Stimulated activated CD4-positive, alpha-beta T cell treated with anti-CD3 and anti-CD28 coated beads, Interleukin-1b, Interleukin-23, amount 100 ng/mL, for 1 hour (primary cell): ENCODE results near the gene COL4A1.

Experiments used
- DNase-seq, 2 donors: peaks; one replicate each; pipeline ENCODE4 v3.0.0-alpha.2; 2020; ENCODE audit warnings: low read depth in 2 of 2

COL4A1 gene

DNA sequence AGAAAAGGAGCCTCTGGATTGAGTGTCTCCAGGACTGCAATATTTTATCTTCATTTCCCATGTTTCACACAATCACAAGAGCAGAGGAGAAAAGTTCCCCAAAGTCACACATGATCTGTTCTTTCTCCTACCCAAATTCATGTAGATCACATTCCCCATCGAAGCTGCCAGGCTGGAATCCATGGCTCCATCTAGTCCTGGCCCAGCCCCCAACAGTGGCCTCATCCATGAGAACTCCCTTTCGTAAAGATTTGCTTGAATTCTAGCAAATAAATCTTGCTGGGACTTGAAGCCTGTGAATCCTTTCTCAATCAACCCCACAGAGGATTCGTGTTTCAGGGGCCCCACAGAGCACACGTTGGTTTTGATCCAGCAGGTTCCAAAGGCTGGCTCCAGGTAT is 109.5 kb downstream of the COL4A1 start:
- DNase-seq = no peak

- DNase-seq = no peak
These were observed 109.9 kb downstream of the COL4A1 start for GRCh38 chr13:110197026-110197425.

DNA sequence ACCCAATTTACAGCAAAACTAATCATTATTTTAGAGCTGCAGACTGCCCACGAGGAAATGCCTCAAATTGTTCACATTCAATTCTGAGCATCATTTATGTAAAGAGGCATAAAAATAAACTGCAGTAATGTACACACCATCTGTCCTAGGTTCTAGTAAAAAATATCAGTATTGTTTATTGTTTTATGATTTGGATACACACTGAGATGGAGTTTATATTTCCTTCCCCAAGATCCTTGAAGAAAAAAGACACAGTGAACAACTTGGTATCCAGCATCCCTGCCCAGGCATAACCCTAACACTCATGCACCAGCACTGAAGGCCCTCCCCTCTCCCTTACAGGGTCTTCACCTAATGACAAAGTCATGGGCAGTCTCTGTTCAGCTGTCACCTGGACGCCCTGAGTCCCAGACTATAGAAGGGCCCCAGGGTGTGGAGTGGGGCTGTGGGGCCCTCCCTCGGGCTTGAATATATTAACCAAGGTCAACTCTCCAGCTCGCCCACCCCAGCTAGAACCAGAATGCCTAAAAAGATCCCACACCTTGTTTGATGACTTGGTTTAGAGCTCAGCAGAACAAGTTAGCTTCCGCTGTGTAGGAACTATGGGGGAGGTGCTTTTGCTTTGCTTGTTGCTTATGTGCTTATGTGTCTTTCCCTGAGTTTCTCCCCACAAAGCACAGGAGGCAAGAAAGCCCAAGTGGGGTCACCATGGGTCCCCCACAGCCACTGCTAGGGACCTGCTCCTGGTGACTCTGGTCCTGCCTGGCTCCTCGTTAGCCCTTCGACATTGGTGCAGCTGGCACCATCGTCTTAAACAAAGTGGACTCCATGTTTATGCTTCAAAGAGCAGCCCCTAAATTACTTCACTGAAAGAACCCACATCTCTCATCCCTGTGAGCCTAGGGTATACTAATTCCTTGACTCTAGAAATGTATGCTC is 111.1 kb downstream of the COL4A1 start:
- DNase-seq = no peak

DNA sequence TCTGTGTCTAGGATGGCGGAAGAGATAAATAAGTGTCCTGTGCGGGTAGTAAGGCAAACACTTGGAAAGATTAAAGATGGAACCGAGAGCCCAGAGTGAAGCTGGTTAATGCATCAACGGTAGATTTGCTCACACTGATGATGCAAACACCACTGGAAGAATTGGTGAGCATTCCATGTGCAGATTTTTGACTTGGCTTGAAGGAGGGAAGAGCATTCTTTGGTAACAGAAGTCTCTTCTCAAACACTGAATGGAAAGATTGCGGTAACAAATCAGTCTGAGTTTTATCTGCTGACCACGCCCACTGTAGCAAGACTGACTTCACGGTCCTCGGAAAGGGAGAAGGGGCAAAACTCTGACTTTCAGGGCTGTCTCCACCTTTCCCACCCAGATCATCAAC is 112.5 kb downstream of the COL4A1 start:
- no peak for DNase-seq

DNA sequence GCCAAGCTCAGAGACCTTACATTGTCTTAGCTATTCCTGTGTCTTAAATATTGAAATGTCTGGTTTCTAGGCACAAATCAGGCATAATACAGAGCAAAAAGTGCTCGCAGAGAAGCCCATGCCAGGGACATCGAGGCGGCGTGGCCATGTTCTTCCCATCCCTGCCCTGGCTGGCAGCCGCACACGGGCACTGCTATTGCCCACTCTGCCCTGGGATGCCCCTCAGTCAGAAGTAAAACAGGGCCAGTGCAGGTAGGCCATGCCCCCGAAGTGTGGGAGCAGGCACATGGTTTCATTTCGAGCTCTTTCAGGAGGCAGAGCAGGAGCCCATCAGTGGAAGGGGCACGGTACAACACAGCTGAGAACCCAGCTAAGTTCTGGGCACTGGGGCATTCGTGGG is 113.5 kb downstream of the COL4A1 start:
- no peak for DNase-seq

DNA sequence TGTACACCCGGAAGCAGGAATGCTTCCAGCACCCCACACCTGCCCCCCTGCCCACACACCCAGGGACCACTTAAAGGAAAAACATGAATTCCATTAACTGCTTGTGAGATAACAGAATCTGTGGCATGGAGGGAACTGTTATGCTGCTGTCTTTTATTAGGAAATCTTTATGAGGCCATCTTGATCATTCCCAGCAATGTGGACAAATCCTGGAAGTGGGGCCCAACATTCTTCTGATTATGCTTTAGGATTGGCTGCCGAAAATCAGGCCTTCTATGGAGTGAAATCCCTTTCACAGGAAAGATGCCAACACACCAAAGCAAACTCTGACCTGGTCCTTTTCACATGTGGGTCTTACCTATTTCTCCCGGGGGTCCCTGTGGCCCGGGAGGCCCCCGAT is 114.5 kb downstream of the COL4A1 start:
- DNase-seq = no peak

DNA sequence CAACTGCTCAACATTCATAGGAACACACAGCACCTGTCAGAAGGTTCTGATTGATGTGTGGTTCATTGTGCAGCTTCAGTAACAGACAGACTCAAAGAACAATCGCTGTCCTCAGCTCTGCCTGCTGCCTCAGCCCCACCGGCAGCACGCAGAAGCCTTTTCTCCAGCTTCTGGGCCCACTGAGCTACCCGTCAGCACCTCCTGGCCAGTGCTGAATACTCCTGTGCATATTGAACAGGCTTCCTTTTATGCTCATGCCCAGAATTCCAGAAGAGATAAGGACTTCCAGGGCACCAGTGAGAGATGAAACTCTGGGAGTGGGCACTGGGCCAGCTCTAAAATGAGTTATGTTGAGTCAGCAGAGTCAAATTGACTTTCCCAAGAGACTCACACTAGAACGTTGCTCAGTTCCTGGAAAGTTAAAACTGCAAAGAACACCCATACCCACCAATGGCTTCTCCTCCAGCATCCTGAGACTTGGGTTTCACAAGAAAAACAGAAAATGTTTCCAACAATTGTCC is 119.3 kb downstream of the COL4A1 start:
- DNase-seq = no peak

GRCh38 chr13:110186231-110186855 is 120.6 kb downstream of the COL4A1 start:
- DNase-seq = no peak

GRCh38 chr13:110185696-110186095 is 121.3 kb downstream of the COL4A1 start:
- no peak for DNase-seq

- DNase-seq = no peak
These were observed 123.0 kb downstream of the COL4A1 start for GRCh38 chr13:110183910-110184309.

- DNase-seq = no peak
These were observed 124.5 kb downstream of the COL4A1 start for GRCh38 chr13:110182461-110182860.

DNA sequence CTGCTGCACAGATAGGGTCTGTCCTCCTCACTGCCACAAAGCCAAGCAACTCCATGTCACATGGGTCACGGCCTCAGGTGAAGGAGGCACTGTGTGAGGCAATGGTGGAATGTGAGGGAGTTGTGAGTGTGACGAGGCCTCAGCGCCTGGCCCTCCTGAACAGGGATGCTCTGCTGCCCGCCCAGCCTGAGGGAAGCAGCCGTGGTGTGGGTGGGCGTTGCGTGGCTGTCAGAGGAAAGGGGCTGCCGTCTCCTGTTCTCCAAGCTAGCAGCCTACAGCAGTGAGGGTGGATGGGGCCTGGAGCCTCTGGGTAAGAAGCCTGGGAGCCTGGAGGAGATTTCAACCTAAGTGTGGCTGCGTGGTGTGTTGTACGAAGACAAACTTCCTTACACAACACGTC is 125.0 kb downstream of the COL4A1 start:
- DNase-seq = no peak

GRCh38 chr13:110179857-110180147 is 127.2 kb downstream of the COL4A1 start:
- no peak for DNase-seq

- no peak for DNase-seq
These were observed 127.7 kb downstream of the COL4A1 start for GRCh38 chr13:110179116-110179856.

GRCh38 chr13:110177790-110178189 is 129.2 kb downstream of the COL4A1 start:
- DNase-seq = no peak

DNA sequence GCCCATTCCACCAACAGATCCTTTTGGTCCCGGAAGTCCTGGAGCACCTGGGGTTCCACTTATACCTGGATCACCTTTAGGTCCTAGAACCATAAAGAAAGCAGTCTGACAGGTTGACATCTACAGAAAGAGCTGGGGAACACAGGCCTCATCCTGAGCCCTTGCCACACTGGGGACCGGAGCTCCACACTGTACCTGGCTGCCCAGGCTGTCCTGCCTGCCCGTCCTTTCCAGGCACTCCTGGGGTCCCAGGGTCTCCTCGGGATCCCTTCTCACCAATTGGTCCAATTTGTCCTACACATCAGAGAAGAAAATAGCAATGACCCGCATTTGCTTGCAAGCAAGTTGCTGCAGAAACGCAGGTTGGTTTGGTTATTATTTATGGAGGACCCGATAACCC is 130.5 kb downstream of the COL4A1 start:
- DNase-seq = no peak

- no peak for DNase-seq
These were observed 133.6 kb downstream of the COL4A1 start for GRCh38 chr13:110173247-110173818.

DNA sequence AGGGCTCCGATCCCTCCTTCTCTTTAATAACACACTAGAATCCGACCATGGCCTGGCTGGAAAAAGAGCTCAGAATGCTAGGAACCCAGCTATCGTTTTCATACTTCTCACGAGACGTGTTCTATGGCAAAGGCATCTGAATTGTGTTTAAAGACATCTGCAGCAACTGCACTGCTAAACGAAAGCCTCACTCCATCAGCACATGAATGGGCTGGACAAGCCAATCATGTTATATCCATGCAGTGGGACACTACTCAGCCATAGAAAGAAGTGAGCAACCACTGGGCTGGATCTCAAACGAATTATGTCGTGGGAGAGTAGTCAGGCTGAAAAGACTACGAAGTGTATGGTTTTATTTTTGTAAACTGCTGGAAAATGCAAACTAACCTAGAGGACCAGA is 136.1 kb downstream of the COL4A1 start:
- DNase-seq = no peak

GRCh38 chr13:110170020-110170790 is 136.8 kb downstream of the COL4A1 start:
- DNase-seq = no peak

DNA sequence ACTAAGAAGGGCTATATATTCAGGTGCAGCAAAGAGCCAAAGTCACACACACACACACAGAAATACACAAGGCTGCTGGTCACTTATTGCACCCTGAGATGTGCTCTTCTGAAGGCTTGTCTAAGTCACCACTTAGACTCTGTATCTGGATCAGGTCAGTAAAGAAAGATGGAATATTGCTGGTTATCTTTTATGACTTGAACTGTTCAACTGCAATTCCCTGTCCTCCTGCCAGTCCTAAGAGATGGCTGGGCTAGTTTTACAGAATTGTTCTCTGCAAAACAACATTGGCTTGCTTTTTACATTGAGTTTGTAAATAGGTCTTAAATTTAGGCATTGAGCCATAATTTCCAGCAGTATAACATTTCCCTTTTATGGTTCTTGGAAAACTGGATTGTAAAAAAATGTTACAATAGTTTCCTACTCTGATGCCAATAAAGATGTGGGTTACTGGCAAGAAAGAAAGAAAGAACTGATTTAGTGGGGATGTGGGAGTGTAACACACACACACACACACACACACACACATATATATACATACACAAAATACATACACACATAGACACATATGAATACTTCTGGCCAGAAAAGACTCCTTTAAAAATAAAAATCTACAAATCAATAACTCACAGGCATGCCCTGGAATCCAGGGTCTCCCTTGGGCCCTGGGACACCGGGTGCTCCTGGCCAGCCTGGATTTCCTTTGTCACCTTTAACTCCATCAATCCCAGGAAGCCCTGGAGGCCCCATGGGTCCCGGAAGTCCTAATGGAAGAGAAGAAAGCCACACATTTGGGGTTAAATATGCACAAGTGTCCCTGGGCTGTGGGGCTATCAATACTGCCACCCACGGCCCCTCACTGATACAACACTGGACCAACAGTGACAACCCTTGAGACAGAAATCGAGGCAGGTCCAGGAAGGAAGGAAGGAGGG is 137.7 kb downstream of the COL4A1 start:
- DNase-seq = no peak
